K562 (cell line): Measurements from ENCODE around the gene TRAF5. TPM values are rescaled to one million over a fixed set of nuclear protein-coding genes. Genes with fewer than 3 reads are reported as not detected.

Source experiments
- BACH1 ChIP-seq: fragments of 200-800 bp; sonication (Bioruptor generic); IDR thresholded peaks from 2 replicates; pipeline ENCODE4 v1.6.1; 2016; ENCODE audit warnings: missing genetic modification characterization, missing compliant biosample characterization
- FOXK2 ChIP-seq, 2 experiments: fragments of 450-650 bp; IDR thresholded peaks in 1 of 2; conservative IDR thresholded peaks in 1 of 2; 2 replicates each; pipeline ENCODE4 v1.6.1; 2016; ENCODE audit warnings: low read depth in 2 of 2, mild to moderate bottlenecking in 1 of 2
- MECOM ChIP-seq: fragments of 250-450 bp; sonication (Bioruptor Pico); IDR thresholded peaks from 2 replicates; pipeline ENCODE4 v1.8.0; 2022; ENCODE audit warnings: inconsistent platforms
- PYGO2 ChIP-seq: fragments of 450-650 bp; IDR thresholded peaks from 2 replicates; pipeline ENCODE4 v1.6.1; 2016; ENCODE audit warnings: mild to moderate bottlenecking, missing genetic modification characterization, moderate library complexity, missing compliant biosample characterization
- RFX1 ChIP-seq: fragments of 450-650 bp; IDR thresholded peaks from 2 replicates; pipeline ENCODE4 v1.6.1; 2016; ENCODE audit warnings: mild to moderate bottlenecking, moderate library complexity
- SMARCB1 ChIP-seq: IDR thresholded peaks from 2 replicates; pipeline ENCODE4 v1.6.1; 2011; ENCODE audit warnings: improper control_type of control experiment, low read depth; ENCODE audit not compliant: insufficient read length
- WHSC1 ChIP-seq: IDR thresholded peaks from one replicate; pipeline ENCODE4 v1.6.1; 2012; ENCODE audit warnings: low read length, control low read depth, inconsistent platforms
- XRCC3 ChIP-seq: fragments of 450-650 bp; IDR thresholded peaks from 2 replicates; pipeline ENCODE4 v1.6.1; 2017; ENCODE audit warnings: mild to moderate bottlenecking, moderate library complexity
- ZFPM2 ChIP-seq: fragments of 250-450 bp; sonication (Bioruptor Pico); IDR thresholded peaks from 2 replicates; pipeline ENCODE4 v1.5.1; 2022; ENCODE audit warnings: mild to moderate bottlenecking
- ZNF431 ChIP-seq: sonication (generic); formaldehyde crosslinking; IDR thresholded peaks from 2 replicates; pipeline ENCODE4 v1.8.0; 2022; ENCODE audit warnings: mild to moderate bottlenecking, missing genetic modification reagents
- ZNF699 ChIP-seq: fragments of 250-450 bp; sonication (Bioruptor Pico); IDR thresholded peaks from 2 replicates; pipeline ENCODE4 v1.8.0; 2021; ENCODE audit warnings: mild to moderate bottlenecking, moderate library complexity; ENCODE audit not compliant: insufficient replicate concordance
- polyA plus RNA-seq, 8 experiments: library from polyadenylated mRNA; depleted of rRNA in 4 of 8; stranded (reverse) in 5 of 8; unstranded in 3 of 8; fragments of >200 nt; fragmentation: Nextera tagmentation in 2 of 8; fragmentation: Illumina TruSeq in 1 of 8; extraction: Ambion mirVana in 2 of 8; extraction: Trizol in 1 of 8; gene quantifications; 2 replicates each; pipeline versions ENCODE4 v1.2.1 to v1.2.3, GENCODE V29; 2011 to 2014; ENCODE audit warnings: inconsistent platforms in 1 of 8, missing spikeins in 1 of 8
- total RNA-seq, 7 experiments: library from RNA; depleted of rRNA in 6 of 7; stranded (reverse); fragments of >200 nt in 6 of 7; fragmentation: Illumina TruSeq in 2 of 7; extraction: Trizol in 2 of 7; gene quantifications; 2 replicates each; pipeline versions ENCODE4 v1.2.1 to v1.2.3, GENCODE V29; 2011 to 2021; ENCODE audit warnings: low replicate concordance in 1 of 7
- TF ChIP-seq, protein P1 (sequence below): fragments of 450-650 bp; IDR thresholded peaks from 2 replicates; pipeline ENCODE4 v1.6.1; 2016; ENCODE audit warnings: antibody characterized with exemption
- TF ChIP-seq, protein P2 (sequence below): fragments of 250-450 bp; sonication (Bioruptor Pico); IDR thresholded peaks from 2 replicates; pipeline ENCODE4 v1.5.0; 2021
- TF ChIP-seq, protein P3 (sequence below), 3 experiments: IDR thresholded peaks in 2 of 3; conservative IDR thresholded peaks in 1 of 3; 2 replicates each; pipeline ENCODE4 v1.5.1; 2011 to 2012; ENCODE audit warnings: low read length in 3 of 3, mild to moderate bottlenecking in 3 of 3, control low read depth in 2 of 3, improper control_type of control experiment in 1 of 3, inconsistent platforms in 1 of 3, low read depth in 1 of 3, mixed read lengths in 1 of 3, moderate library complexity in 1 of 3; ENCODE audit not compliant: insufficient read depth in 2 of 3
- TF ChIP-seq, protein P4 (sequence below), 2 experiments: fragments of 200-800 bp in 1 of 2; sonication (Bioruptor generic) in 1 of 2; sonication (generic) in 1 of 2; formaldehyde crosslinking in 1 of 2; IDR thresholded peaks in 1 of 2; conservative IDR thresholded peaks in 1 of 2; 2 replicates each; pipeline versions ENCODE4 v1.5.0 to v1.6.1; 2016 to 2020; ENCODE audit warnings: missing compliant biosample characterization in 1 of 2, missing genetic modification characterization in 1 of 2, missing genetic modification reagents in 1 of 2
- TF ChIP-seq, protein P5 (sequence below): fragments of 450-650 bp; IDR thresholded peaks from 2 replicates; pipeline ENCODE4 v1.6.1; 2018; ENCODE audit warnings: mild to moderate bottlenecking, low read depth; ENCODE audit not compliant: partially characterized antibody

Gene TRAF5
- total and polyA plus RNA-seq, 9 of the 15 experiments (the other 6 are each of a cell fraction or from before 2014, with no cell fraction given): 2.0 to 9.3 (median 5.3) TPM

DNA sequence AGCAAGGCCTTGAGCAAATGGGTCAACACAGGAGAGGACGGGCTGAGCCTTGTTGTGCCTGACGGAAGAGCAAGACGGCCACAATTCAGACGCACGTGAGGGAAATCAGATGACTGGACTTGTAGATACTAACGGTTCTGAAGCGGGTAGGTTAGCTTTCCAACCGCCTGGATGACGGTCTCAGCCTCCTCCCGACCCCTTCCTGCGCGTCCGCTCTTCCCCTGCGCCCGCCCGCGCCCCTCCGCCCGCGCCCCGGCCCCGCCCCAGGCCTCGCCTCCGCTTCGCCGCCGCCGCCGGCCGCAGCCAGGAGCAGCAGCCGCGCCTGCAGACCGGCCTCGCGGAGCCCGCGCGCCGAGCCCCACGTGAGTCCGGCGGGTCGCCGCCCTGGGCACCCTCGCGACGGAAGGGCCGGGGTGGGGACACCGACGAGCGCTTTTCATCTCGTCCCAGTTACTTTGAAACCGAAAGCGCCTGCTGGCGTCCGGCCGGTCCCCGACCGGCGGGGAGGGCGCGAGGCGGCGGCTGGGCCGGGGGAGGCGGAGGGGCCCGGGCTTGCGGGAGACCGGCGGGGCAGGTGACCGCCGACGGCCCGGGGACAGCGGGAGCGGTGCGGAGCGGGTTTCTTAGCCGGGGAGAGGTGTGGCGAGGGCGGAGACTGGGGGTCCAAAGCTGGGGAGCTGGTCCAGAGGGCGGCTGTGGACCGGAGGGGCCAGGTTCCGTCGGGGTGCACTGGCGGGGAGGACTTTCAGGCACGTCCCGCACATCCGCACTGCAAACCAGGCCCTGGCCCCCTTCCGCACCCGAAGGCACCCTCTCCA lies at the start of gene TRAF5 (continued):
- TF ChIP-seq, protein P1, sequence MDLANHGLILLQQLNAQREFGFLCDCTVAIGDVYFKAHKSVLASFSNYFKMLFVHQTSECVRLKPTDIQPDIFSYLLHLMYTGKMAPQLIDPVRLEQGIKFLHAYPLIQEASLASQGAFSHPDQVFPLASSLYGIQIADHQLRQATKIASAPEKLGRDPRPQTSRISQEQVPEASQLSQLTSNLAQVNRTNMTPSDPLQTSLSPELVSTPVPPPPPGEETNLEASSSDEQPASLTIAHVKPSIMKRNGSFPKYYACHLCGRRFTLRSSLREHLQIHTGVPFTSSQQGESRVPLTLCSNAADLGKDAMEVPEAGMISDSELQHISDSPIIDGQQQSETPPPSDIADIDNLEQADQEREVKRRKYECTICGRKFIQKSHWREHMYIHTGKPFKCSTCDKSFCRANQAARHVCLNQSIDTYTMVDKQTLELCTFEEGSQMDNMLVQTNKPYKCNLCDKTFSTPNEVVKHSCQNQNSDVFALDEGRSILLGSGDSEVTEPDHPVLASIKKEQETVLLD: no peak
- TF ChIP-seq MECOM (CRISPR knock-in tag) (no peak), PYGO2 (tag) (no peak), RFX1 (no peak), ZFPM2 (CRISPR knock-in tag) (no peak), SMARCB1 (no peak), BACH1 (tag) (no peak), XRCC3 (no peak), ZNF431 (no peak), WHSC1 (no peak), ZNF699 (CRISPR knock-in tag) (no peak), FOXK2 (conservative IDR thresholded peaks at IDR 0.05 in 1 of 2, IDR thresholded peaks at IDR 0.05 in 1 of 2; ENCODE audit: low read depth in 2 of 2) (peak; percentile 48 to 53; a peak in 2 of 4 replicates)
- TF ChIP-seq, protein P2, sequence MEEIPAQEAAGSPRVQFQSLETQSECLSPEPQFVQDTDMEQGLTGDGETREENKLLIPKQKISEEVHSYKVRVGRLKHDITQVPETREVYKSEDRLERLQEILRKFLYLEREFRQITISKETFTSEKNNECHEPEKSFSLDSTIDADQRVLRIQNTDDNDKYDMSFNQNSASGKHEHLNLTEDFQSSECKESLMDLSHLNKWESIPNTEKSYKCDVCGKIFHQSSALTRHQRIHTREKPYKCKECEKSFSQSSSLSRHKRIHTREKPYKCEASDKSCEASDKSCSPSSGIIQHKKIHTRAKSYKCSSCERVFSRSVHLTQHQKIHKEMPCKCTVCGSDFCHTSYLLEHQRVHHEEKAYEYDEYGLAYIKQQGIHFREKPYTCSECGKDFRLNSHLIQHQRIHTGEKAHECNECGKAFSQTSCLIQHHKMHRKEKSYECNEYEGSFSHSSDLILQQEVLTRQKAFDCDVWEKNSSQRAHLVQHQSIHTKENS (CRISPR knock-in tag): no peak
- TF ChIP-seq, protein P3, sequence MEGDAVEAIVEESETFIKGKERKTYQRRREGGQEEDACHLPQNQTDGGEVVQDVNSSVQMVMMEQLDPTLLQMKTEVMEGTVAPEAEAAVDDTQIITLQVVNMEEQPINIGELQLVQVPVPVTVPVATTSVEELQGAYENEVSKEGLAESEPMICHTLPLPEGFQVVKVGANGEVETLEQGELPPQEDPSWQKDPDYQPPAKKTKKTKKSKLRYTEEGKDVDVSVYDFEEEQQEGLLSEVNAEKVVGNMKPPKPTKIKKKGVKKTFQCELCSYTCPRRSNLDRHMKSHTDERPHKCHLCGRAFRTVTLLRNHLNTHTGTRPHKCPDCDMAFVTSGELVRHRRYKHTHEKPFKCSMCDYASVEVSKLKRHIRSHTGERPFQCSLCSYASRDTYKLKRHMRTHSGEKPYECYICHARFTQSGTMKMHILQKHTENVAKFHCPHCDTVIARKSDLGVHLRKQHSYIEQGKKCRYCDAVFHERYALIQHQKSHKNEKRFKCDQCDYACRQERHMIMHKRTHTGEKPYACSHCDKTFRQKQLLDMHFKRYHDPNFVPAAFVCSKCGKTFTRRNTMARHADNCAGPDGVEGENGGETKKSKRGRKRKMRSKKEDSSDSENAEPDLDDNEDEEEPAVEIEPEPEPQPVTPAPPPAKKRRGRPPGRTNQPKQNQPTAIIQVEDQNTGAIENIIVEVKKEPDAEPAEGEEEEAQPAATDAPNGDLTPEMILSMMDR (IDR thresholded peaks at IDR 0.05 in 2 of 3, conservative IDR thresholded peaks at IDR 0.05 in 1 of 3; ENCODE audit: insufficient read depth in 2 of 3, low read depth in 1 of 3, low read length in 3 of 3): no peak
- TF ChIP-seq, protein P4, sequence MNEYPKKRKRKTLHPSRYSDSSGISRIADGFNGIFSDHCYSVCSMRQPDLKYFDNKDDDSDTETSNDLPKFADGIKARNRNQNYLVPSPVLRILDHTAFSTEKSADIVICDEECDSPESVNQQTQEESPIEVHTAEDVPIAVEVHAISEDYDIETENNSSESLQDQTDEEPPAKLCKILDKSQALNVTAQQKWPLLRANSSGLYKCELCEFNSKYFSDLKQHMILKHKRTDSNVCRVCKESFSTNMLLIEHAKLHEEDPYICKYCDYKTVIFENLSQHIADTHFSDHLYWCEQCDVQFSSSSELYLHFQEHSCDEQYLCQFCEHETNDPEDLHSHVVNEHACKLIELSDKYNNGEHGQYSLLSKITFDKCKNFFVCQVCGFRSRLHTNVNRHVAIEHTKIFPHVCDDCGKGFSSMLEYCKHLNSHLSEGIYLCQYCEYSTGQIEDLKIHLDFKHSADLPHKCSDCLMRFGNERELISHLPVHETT (CRISPR knock-in tag; conservative IDR thresholded peaks at IDR 0.05 in 1 of 2, IDR thresholded peaks at IDR 0.05 in 1 of 2): peak in 1 of 2 experiments; percentile 63; a peak in 2 of 4 replicates
- TF ChIP-seq, protein P5, sequence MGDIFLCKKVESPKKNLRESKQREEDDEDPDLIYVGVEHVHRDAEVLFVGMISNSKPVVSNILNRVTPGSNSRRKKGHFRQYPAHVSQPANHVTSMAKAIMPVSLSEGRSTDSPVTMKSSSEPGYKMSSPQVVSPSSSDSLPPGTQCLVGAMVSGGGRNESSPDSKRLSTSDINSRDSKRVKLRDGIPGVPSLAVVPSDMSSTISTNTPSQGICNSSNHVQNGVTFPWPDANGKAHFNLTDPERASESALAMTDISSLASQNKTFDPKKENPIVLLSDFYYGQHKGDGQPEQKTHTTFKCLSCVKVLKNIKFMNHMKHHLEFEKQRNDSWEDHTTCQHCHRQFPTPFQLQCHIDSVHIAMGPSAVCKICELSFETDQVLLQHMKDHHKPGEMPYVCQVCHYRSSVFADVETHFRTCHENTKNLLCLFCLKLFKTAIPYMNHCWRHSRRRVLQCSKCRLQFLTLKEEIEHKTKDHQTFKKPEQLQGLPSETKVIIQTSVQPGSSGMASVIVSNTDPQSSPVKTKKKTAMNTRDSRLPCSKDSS: no peak
